GM18511 (cell line): ENCODE measurements around the gene CROCC.
A peak's percentile ranks its signal among the peaks of the same experiment; 100 is the strongest.
"Not testable (repeated sequence)": the region's sequence is repeated elsewhere in the genome, so short reads cannot be mapped to it uniquely, and the experiment has no call there.

Experiments
- ATAC-seq: cut with Tn5 transposase; IDR thresholded peaks from one replicate; pipeline ENCODE4 v1.9.1; 2021; ENCODE audit warnings: mild to moderate bottlenecking, moderate library complexity; ENCODE audit not compliant: unreplicated experiment

CROCC gene

DNA sequence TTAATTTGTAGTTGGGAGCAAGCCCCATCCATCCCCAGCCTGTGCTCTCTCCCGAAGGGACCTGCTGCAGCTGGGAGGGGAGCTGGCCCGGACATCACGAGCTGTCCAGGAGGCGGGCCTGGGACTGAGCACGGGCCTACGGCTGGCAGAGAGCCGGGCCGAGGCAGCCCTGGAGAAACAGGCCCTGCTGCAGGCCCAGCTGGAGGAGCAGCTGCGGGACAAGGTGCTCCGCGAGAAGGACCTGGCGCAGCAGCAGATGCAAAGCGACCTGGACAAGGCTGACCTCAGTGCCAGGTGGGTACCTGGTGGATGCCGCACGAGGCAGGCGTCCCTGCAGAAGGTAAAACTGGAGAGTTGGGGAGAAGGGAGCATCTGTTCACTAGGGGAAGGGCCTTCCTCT, 14.8 kb downstream of the CROCC start:
- not testable (repeated sequence) for ATAC-seq

DNA sequence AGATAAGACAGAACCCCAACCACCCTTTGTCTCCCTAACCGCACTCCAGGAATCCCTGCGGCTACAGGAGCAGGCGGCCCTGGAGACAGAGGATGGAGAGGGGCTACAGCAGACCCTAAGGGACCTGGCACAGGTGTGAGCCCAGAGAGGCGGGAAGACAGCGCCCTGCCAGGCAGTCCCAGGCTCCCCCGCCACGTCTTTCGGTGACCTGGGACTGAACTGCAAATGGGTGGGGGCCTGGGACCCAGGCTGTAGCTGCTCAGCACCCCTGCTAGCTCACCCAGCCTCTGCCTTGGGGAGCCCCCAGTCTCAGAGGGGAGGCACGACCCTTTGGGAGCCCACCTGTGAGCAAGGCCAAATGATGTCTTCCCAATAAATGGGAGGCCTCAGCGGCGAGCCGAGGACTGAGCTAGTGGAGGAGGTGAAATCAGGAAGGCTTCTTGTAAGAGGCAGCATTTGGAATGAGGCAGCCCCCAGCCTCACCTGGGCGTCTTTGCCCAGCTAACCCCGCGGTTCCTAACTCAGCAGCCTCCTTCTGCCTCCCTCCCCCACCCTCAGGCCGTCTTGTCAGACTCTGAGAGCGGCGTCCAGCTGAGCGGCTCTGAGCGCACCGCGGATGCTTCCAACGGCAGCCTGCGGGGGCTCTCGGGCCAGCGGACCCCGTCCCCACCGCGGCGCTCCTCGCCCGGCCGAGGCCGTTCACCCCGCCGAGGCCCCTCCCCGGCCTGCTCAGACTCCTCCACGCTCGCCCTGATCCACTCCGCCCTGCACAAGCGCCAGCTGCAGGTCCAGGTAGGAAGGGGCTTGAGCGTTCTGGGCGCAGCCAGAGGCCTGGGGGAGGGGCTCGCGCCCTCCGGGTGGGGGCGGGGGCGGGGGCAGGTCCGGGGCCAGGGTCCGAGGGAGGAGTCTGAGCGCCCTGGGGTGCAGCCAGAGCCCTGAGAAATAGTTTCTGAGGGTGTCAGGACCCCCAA, 16.9 kb downstream of the CROCC start:
- no peak for ATAC-seq

- not testable (repeated sequence) for ATAC-seq
These were observed 17.9 kb downstream of the CROCC start for GRCh38 chr1:16939386-16940180.

GRCh38 chr1:16944038-16944437, 22.3 kb downstream of the CROCC start:
- ATAC-seq, result no peak

DNA sequence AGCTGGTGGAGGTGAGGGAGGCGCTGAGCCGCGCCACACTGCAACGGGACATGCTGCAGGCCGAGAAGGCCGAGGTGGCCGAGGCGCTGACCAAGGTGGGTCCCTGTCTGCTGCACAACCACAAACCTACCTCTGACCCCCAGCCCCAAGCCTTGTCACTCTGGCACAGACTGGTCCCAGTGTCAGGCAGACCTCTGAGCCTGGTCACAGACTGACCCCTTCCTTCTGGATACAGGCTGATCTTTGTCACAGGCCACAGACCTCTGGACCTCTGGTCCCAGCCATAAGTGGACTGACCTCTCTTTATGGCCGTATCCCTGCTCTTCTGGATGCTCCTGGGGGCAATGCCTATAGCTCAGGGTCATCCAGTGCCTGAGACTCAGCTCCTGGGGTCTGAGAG, 23.8 kb downstream of the CROCC start:
- ATAC-seq, result not testable (repeated sequence)

DNA sequence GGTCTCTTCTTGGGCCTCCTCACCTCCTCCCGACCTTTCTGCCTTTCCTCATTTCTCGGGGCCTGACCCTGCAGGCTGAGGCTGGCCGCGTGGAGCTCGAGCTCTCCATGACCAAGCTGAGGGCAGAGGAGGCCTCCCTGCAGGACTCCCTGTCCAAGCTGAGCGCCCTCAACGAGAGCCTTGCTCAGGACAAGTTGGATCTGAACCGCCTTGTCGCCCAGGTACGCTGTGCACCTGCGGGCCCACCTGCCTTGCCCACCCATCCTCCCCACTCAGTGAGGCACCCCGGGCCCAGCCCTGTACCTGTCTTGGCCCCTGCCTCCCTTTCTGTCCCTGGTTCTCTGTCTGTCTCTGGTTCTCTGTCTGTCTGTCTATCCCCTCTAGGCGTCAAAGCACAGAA, 24.5 kb downstream of the CROCC start:
- not testable (repeated sequence) for ATAC-seq

- no peak for ATAC-seq
These were observed 24.9 kb downstream of the CROCC start for GRCh38 chr1:16946646-16947045.

DNA sequence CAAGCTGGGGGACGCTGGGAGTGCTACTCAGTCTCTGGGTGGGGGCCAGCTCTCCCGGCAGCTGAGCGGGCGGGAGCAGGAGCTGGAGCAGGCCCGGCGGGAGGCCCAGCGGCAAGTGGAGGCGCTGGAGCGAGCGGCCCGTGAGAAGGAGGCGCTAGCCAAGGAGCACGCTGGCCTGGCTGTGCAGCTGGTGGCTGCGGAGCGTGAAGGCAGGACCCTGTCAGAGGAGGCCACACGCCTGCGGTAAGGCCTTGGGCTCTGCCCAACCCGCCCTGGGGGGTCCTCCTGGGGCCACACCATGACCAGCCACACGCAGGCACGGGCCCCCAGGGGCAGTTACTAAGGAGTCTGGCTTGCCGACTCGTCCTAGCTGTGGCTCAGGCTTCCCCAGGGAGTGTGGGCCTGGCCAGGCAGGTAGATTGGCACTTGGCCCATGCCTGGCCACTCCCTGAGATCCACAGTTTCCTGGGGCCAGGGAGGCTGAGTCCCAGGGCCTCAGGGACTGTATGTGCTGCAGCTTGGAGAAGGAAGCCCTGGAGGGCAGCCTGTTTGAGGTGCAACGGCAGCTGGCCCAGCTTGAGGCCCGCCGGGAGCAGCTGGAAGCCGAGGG, 26.7 kb downstream of the CROCC start:
- not testable (repeated sequence) for ATAC-seq

DNA sequence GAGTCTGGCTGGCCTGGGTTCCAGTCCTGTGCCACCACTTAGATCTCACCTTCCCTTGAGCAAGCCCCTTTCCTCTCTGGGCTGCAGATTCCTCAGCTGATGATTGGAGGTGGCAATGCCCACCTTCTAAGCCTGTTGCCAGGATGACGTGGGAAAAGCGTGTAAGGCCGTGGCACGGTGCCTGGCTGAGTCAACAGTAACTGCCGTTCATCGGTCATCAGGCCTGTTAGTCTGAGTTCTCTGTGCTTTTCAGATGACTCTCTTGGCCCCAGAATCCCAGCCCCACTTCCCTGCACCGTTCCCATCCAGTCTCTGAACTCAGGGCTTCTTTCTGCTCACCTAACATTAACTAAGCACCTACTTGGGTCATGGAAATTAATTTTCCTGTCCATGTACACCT, 27.3 kb downstream of the CROCC start:
- ATAC-seq, result not testable (repeated sequence)

- not testable (repeated sequence) for ATAC-seq
These were observed 30.6 kb downstream of the CROCC start for GRCh38 chr1:16952376-16952775.

GRCh38 chr1:16954579-16954978, 32.8 kb downstream of the CROCC start:
- ATAC-seq, result no peak

GRCh38 chr1:16955186-16955585, 33.5 kb downstream of the CROCC start:
- ATAC-seq, result no peak

DNA sequence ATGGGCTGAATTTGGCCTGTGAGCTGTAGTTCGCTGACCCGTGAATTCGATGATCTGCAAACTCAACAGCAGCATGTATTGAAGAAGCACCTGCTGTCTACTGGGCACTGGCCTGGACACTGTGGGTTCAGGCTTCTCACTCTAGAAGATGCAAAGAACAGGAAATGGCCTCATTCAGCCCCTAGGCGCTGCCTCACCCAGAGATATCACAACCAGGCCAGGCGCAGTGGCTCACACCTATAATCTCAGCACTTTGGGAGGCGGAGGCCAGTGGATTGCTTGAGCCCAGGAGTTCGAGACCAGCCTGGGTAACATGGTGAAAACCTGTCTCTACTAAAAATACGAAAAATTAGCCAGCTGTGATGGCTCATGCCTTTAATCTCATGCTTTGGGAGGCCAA, 35.0 kb downstream of the CROCC start:
- ATAC-seq, result no peak

- no peak for ATAC-seq
These were observed 36.0 kb downstream of the CROCC start for GRCh38 chr1:16957731-16958130.

DNA sequence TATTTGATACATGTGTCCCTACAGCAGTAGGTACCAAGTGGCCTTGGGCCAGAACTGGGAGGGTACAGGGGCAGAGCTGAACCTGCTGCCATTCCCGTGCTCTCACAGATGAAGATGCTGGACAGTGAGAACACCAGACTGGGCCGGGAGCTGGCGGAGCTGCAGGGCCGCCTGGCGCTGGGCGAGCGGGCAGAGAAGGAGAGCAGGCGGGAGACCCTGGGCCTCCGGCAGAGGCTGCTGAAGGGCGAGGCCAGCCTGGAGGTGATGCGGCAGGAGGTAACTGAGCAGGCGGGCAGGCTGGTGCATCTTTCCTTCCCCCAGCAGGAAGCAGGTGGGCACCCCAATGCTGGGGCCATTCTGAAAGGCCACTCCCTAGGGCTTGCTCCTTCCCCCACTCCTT, 36.7 kb downstream of the CROCC start:
- no peak for ATAC-seq

DNA sequence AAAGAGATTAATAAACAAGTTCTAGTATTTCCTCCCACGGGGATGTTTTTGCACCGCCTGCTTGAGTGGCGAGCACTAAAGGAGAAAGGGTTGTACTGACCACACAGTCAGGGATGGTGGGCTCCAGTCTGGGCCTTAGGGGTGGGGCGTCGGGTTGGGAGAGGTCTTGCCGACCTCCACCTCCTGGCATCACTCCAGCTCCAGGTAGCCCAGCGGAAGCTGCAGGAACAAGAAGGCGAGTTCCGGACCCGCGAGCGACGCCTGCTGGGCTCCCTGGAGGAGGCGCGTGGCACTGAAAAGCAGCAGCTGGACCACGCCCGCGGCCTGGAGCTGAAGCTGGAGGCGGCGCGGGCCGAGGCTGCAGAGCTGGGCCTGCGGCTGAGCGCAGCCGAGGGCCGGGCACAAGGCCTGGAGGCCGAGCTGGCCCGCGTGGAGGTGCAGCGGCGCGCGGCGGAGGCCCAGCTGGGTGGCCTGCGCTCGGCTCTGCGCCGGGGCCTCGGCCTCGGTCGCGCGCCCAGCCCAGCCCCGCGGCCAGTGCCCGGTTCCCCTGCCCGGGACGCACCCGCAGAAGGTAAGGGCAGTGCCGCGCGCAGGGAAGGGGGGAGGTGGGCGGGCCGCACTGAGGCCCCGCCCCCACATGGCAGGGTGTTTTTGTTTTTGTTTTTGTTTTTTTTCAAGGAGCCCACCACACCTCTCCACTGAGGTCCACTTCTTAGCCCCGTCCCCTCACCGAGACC, 39.0 kb downstream of the CROCC start:
- peak; percentile 66 for ATAC-seq

DNA sequence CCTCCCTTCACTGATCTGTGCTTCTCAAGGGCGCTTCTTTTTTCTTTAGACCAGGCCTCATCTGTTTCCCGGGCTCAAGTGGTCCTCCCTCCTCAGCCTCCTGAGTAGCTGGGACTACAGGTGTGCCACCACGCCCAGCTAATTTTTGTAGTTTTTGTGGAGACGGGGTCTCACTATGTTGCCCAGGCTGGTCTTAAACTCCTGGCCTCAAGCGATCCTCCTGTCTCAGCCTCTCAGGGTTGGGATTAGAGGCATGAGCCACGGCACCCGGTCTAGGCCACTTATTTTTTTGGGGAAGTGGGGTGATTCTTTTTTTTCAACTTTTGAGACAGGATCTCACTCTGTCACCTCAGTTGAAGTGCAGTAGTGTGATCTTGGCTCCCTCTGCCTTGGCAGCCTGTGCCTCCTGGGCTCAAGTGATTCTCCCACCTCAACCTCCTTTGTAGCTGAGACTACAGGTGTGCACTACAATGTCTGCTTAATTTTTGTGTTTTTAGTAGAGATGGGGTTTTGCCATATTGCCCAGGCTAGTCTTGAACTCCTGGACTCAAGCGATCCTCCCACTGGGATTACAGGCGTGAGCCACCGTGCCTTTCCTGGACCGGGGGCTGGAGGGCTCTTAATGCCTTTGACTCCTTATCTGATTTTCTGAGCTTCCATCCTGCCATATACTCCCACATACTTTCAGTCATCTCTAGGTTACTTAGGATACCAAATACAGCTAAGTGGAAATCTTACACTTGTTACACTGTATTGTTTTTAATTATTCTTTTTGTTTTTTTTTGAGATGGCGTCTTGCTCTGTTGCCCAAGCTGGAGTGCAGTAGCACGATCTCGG, 39.8 kb downstream of the CROCC start:
- ATAC-seq, result no peak

DNA sequence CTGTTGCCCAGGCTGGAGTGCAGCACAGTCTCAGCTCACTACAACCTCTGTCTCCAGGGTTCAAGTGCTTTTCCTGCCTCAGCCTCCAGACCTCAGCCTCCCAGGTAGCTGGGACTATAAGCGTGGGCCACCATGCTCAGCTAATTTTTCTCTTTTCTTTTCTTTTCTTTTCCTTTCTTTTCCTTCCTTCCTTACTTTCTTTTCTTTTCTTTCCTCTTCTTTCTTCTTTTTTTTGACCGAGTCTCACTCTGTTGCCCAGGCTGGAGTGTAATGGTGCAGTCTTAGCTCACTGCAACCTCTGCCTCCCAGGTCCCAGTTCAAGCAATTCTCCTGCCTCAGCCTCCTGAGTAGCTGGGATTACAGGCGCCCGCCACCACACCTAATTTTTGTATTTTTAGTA, 42.4 kb downstream of the CROCC start:
- ATAC-seq, result not testable (repeated sequence)

GRCh38 chr1:16965486-16966067, 43.8 kb downstream of the CROCC start:
- ATAC-seq, result no peak
